Measurements from ENCODE around the gene ZNF18. TPM values are rescaled to one million over a fixed set of nuclear protein-coding genes. Genes with fewer than 3 reads are reported as not detected.

The ZNF18 gene, protein sequence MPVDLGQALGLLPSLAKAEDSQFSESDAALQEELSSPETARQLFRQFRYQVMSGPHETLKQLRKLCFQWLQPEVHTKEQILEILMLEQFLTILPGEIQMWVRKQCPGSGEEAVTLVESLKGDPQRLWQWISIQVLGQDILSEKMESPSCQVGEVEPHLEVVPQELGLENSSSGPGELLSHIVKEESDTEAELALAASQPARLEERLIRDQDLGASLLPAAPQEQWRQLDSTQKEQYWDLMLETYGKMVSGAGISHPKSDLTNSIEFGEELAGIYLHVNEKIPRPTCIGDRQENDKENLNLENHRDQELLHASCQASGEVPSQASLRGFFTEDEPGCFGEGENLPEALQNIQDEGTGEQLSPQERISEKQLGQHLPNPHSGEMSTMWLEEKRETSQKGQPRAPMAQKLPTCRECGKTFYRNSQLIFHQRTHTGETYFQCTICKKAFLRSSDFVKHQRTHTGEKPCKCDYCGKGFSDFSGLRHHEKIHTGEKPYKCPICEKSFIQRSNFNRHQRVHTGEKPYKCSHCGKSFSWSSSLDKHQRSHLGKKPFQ
- 10 to 100 TPM; 16.8 to 20.8 (median 17.5) TPM for total RNA-seq
- 23.3 TPM for total RNA-seq (2013)

- ATAC-seq (peak; percentile 96 to 99 (median 97)), DNase-seq (peak; percentile 97)
- peaks cover 2% of the 10 kb centered on the region for H3K9me3 ChIP-seq (ENCODE audit: control insufficient read depth, insufficient read depth, low read length)
- H3K4me1 ChIP-seq (ENCODE audit: control insufficient read depth, insufficient read depth, low read length): peaks cover 7% of the 10 kb centered on the region
- H3K4me1 Mint-ChIP-seq: peaks cover 19 to 26% of the 10 kb centered on the region in 2 donors
- under 1% methylated on average over 74 of the region's 74 CpGs for WGBS (ENCODE audit: insufficient coverage)
- H3K27me3 ChIP-seq (ENCODE audit: control insufficient read depth, insufficient read depth, low read length): no peaks in the 10 kb centered on the region
- peaks cover 8% of the 10 kb centered on the region for H3K36me3 Mint-ChIP-seq
- intact Hi-C loops (cut with micrococcal nuclease): loop anchor here (1.0 kb wide), 1 partner anchor 23 kb away; the partner anchor contains the start of gene MAP2K4
- peaks cover under 1 to 3% of the 10 kb centered on the region in 2 donors for H3K27me3 Mint-ChIP-seq (ENCODE audit: low read depth in 2 of 2)
- TF ChIP-seq, protein P1, sequence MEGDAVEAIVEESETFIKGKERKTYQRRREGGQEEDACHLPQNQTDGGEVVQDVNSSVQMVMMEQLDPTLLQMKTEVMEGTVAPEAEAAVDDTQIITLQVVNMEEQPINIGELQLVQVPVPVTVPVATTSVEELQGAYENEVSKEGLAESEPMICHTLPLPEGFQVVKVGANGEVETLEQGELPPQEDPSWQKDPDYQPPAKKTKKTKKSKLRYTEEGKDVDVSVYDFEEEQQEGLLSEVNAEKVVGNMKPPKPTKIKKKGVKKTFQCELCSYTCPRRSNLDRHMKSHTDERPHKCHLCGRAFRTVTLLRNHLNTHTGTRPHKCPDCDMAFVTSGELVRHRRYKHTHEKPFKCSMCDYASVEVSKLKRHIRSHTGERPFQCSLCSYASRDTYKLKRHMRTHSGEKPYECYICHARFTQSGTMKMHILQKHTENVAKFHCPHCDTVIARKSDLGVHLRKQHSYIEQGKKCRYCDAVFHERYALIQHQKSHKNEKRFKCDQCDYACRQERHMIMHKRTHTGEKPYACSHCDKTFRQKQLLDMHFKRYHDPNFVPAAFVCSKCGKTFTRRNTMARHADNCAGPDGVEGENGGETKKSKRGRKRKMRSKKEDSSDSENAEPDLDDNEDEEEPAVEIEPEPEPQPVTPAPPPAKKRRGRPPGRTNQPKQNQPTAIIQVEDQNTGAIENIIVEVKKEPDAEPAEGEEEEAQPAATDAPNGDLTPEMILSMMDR (IDR thresholded peaks at IDR 0.05): no peak
- H3K36me3 ChIP-seq (ENCODE audit: control insufficient read depth, insufficient read depth, low read length): peaks cover 2% of the 10 kb centered on the region
- peaks cover 0 to 2% of the 10 kb centered on the region in 2 donors for H3K9me3 Mint-ChIP-seq
- H3K4me3 ChIP-seq (ENCODE audit: low read length): peak within 1 kb of the TSS; percentile 86
- H3K27ac ChIP-seq (ENCODE audit: low read length): peak within 1 kb of the TSS; percentile 88
- H3K4me3 Mint-ChIP-seq: peak within 1 kb of the TSS; percentile 95
- H3K27ac Mint-ChIP-seq: peak within 1 kb of the TSS; percentile 87 to 97
These were observed at the start of gene ZNF18 for GRCh38 chr17:11997147-11997971. ZNF18 (minus strand) TSS chr17:11997475; CDS start chr17:11992829, 4,646 bp downstream.

DNA sequence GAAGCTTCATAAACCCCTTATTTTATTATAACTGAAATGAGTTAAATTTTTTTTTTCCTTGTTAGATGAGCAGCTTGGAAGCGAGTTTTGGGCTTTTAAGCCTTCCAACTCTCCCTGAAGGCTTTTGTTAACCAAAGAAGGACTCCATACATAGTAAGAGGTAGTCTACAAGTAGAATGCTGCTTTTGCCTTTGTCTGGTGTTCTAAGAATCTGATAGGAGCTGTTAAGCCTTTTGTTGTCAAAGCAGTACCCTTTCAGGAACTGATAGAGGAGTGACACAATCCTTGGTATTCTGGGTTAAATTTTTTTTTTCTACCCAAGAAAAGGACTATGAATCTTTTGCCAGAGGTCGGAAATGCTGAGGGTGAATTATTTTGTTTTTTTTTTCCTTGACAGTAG lies 49.5 kb upstream of the ZNF18 start:
- intact Hi-C loops (cut with micrococcal nuclease): no loop called here
- Mint-ChIP-seq H3K4me1 (peaks cover 70 to 73% of the 10 kb centered on the region in 2 donors), H3K27me3 (ENCODE audit: low read depth in 2 of 2) (no peaks in the 10 kb centered on the region), H3K9me3 (no peaks in the 10 kb centered on the region), H3K27ac (peak overlapping the region in 1 of 2 donors; percentile 0), H3K4me3 (no peak overlapping the region), H3K36me3 (no peaks in the 10 kb centered on the region)
- Histone ChIP-seq H3K27ac (ENCODE audit: low read length) (no peak overlapping the region), H3K9me3 (ENCODE audit: control insufficient read depth, insufficient read depth, low read length) (no peaks in the 10 kb centered on the region), H3K4me3 (ENCODE audit: low read length) (no peak overlapping the region), H3K27me3 (ENCODE audit: control insufficient read depth, insufficient read depth, low read length) (no peaks in the 10 kb centered on the region), H3K36me3 (ENCODE audit: control insufficient read depth, insufficient read depth, low read length) (no peaks in the 10 kb centered on the region), H3K4me1 (ENCODE audit: control insufficient read depth, insufficient read depth, low read length) (no peaks in the 10 kb centered on the region)
- TF ChIP-seq, protein P1 (IDR thresholded peaks at IDR 0.05): no peak
- DNase-seq (no peak), ATAC-seq (no peak)
- 57% methylated on average over 1 of the region's 2 CpGs for WGBS (ENCODE audit: insufficient coverage)

GRCh38 chr17:12043702-12044101 lies 46.4 kb upstream of the ZNF18 start:
- H3K4me3 Mint-ChIP-seq: no peak overlapping the region
- intact Hi-C loops (cut with micrococcal nuclease): no loop called here
- no peaks in the 10 kb centered on the region for H3K27me3 Mint-ChIP-seq (ENCODE audit: low read depth in 2 of 2)
- H3K36me3 Mint-ChIP-seq: no peaks in the 10 kb centered on the region
- no peaks in the 10 kb centered on the region for H3K4me1 ChIP-seq (ENCODE audit: control insufficient read depth, insufficient read depth, low read length)
- WGBS (ENCODE audit: insufficient coverage): 97% methylated on average over 6 of the region's 6 CpGs
- H3K27ac ChIP-seq (ENCODE audit: low read length): no peak overlapping the region
- ATAC-seq: no peak
- H3K4me3 ChIP-seq (ENCODE audit: low read length): no peak overlapping the region
- H3K27me3 ChIP-seq (ENCODE audit: control insufficient read depth, insufficient read depth, low read length): no peaks in the 10 kb centered on the region
- TF ChIP-seq, protein P1 (IDR thresholded peaks at IDR 0.05): no peak
- peaks cover 65 to 74% of the 10 kb centered on the region in 2 donors for H3K4me1 Mint-ChIP-seq
- no peak overlapping the region for H3K27ac Mint-ChIP-seq
- no peaks in the 10 kb centered on the region for H3K36me3 ChIP-seq (ENCODE audit: control insufficient read depth, insufficient read depth, low read length)
- H3K9me3 Mint-ChIP-seq: no peaks in the 10 kb centered on the region
- no peak for DNase-seq
- no peaks in the 10 kb centered on the region for H3K9me3 ChIP-seq (ENCODE audit: control insufficient read depth, insufficient read depth, low read length)

Measured in natural killer cell (primary cell).